Left hindlimb (tissue), 1 donor: ENCODE measurements around the gene FGGY.
"Not testable (repeated sequence)": the region's sequence is repeated elsewhere in the genome, so short reads cannot be mapped to it uniquely, and the experiment has no call there.

Source experiments
- DNase-seq: peaks from one replicate; pipeline ENCODE4 v3.0.0-alpha.2; 2018

FGGY gene

DNA sequence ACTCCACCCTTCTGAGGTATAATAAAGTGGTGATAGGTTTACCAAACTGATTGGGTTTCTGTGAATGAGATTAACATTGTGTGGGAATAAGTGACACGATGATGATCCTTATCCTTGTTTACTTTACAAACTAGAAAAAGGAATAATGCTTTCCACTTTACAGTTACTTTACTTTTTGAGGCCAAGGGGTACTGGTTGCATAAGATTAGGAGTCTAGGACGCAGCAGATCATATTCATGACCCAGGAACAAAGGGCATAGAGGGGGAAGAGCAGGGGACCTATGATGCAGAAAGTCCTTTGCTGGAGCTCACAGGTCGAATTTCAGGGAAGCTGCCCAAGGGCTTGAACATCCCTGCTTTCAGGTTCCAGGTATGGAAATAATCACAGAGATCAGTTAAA, 20.4 kb downstream of the FGGY start:
- DNase-seq, result no peak

DNA sequence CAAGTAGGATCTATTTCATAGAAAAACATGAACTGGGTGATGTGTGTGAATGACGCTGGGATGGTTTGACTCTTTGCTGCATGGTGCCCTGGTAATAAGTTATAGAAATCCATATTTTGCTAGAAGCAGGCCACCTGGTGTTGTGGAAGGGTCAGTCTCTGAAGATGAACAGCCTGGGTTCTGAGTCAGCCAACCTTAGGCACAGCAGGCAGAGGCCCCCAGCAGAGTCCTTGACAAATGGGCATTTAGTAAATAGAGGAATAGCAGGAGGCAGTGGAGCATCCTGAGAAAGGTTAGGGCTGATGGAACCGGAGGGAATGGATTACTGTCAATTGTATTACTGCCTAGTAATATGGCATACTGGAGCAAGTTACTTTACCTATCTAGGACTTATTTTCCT, 20.9 kb downstream of the FGGY start:
- no peak for DNase-seq

DNA sequence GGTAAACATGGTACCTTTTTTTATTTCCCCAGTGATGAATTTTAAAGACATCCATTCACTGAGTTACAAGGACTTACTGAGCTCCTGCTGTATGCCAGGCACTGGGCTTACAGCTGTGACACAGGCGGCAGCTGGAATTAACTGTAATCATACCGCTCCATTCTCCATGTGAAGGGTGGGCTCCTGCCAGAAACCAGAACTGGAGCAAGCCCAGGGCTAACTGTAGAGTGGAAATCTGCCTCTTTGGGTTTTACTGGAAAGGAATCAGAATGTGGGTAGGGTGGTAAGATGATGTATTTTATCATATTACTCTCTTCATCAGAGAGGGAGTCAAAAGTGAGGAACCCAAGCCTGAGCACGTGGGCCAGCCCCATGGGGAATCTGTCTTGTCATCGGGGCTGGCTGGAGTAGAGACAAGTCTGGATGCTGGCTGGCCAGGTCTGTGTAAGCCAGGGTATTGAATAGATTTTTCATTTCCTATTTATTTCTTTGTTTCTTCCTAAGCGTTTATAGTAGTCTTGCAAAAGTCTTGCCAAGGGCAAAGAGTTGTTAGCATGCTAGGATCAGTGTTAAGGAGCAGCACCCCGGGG, 21.5 kb downstream of the FGGY start:
- DNase-seq, result peak; percentile 61

DNA sequence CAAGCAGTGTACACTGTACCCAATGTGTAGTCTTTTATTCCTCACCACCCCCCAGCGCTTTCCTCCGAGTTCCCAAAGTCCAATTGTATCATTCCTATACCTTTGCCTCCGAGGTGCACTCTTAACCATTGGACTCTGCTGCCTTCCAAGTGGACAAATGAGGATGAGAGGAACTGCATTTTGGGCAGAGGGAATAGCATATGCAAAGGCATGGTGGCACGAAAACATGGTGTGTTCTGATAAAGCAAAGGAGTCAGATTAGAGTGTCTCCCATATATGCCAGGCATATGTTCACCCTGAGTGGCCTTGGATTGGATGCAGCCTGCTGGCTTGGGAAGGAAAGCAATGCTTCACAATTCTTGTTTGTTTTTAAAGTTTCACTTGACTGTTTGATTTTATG, 25.5 kb downstream of the FGGY start:
- DNase-seq, result no peak

DNA sequence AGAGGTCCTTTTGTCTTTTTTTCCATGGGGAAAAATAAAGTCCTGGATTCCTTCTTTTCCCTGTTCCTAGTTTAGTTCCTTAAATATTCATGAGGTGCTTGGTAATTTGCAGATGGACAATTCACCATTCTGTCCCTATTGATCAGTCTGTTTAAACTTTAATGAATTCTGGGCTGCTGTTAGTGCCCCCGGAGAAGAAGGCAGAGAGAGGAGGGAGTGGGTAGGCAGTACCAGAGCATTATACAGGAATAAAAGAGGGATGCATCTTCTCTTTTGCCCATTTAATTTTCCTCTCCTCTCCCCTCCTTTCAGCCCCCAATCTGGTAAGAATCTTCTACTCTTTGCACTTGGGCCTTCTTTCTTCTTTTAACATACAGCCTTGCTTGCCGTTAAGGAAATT, 25.9 kb downstream of the FGGY start:
- DNase-seq, result no peak

DNA sequence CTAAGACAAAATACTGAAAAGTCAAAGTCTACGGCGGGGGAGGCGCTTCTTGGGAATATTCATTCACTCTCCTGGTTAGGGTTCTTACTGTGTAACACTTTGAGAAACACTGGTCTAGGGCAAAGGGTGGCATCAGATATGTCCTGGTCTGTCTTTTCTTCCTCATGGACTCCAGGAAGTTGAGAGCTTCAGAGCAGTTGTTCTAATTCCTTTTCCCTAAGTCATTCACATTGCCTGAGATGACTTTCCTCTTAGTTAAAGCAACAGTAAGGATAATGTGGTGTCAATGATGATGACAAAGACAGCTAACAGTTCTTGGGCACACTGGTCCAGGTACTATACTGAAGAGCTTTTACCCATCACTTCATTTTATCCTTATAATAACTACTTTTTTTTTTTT, 27.0 kb downstream of the FGGY start:
- DNase-seq, result no peak

DNA sequence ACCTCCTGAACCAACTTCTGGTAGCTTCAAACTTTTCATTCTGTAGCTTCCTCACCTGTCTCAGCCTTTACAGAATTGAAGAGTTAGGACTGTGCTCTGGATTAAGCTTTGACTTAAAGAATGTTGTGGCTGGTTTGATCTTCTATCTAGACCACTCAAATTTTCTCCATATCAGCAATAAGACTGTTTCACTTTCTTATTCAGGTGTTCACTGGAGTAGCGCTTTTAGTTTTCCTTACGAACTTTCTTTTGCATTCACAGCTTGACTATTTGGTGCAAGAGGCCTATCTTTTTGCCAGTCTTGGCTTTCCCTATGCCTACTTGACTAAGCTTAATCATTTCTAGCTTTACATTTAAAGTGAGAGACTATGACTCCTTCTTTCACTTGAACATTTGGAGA, 31.5 kb downstream of the FGGY start:
- DNase-seq, result no peak

DNA sequence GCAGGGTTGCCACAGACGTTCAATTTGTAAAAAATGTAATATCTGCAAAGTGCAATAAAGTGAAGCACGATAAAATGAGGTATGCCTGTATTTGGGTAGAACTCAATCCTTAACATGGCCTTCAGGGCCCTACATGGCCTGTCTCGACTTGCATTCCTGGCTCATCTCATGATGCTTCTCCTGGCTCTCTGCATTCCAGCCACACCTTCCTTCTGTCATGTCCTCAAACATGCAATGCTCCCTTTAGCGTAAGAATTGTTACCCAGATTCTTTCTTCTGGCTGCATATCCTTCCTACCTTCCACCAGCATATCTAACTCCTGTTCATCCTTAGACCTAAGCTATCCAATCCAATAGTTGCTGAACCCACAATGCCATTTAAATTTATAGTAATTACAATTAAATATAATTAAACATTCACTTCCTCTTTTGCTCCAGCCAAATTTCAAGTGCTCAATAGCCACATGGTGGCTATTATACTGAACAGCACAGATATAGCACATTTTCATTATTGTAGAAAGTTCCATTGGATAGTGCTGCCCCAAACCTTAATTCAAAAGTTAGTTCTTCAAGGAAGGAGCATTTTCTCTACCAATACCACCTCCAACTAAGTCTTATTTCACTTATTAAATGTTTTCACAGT, 32.6 kb downstream of the FGGY start:
- no peak for DNase-seq

DNA sequence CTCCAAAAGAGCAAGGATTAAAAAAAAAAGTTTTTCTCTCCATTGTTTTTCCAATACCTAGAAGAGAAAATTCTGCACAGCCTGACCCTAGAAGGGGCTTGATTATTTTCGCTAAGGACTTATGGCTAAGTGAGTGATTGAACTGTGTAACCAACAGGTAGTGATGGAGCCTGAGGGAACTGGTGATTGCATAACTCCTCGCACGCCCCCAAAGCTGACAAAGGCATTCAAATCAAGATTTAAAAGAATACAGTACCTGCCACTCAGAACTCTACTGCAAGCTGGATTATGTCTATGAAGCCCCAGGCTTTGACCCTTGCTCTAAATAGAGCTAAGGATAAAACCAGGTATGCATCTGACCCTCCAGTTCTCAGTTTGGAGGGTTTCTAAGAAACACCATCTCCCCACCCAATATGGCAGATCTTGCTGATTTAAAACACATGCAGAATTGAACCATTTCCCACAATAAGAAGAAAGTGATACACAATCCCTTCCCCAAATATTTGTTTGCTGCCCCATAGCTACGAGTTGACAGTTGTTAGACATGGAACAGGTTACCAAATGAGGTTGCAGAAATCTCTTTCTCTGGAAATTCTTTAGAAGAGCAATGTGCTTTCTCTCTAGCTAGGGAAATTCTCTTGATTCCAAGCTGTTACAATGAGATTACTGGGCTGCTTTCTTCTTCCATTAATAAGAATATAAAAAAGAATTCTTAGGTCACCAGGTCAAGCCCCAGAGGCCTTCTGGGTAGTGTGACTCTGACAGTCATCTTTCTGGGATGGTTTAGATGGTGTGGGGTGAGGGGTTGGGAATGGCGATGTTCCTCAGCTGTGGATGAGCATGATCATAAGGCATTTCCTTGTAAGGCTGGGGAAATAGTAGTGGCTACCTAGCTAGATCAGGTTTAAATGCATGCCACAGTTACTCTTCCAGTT, 35.1 kb downstream of the FGGY start:
- DNase-seq, result no peak

DNA sequence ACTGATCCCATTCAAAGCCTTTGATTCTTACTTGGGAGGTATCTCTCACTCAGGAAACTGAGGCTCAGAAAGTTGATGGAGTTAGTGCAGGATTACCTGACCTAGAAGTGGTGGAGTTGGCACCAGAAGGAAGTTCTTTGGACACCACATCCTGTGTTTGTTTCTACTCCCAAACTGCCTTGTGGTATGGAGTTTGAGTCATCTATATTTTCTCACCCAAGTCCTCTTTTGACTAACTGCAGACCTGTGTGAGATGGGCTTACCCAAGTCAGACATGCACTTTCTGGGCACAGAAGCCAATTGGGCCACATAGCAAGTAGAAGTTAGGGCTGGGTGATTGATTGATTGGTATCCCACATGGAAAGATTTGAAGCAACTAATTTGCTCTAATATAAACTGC, 36.1 kb downstream of the FGGY start:
- DNase-seq, result no peak

DNA sequence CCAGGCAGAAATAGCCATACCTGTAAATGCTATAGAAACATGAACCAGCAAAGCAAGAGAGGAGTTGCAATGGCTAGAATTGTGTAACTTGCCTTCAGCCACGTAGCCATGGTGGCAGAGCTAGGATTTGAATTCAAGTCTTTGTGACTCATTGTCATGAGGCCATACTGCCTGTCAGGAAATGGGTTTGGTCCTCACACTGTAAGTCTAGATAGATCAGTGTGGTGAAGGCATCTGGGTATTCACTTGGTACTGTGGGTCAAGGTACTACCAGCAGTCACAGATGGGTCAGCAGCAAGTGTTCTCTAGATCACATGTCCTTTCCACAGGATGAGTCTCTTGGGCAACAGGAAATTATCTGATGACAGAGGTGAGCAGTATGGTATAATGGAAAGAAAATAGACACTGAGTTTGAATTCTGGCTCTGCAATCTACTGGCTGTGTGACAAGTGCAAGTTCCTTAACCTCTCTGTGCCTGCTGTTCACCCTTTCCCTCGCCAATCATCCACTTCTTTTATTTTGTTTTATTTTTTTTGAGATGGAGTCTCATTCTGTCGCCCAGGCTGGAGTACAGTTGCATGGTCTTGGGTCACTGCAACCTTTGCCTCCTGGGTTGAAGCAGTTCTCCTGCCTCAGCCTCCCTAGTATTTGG, 36.9 kb downstream of the FGGY start:
- no peak for DNase-seq

DNA sequence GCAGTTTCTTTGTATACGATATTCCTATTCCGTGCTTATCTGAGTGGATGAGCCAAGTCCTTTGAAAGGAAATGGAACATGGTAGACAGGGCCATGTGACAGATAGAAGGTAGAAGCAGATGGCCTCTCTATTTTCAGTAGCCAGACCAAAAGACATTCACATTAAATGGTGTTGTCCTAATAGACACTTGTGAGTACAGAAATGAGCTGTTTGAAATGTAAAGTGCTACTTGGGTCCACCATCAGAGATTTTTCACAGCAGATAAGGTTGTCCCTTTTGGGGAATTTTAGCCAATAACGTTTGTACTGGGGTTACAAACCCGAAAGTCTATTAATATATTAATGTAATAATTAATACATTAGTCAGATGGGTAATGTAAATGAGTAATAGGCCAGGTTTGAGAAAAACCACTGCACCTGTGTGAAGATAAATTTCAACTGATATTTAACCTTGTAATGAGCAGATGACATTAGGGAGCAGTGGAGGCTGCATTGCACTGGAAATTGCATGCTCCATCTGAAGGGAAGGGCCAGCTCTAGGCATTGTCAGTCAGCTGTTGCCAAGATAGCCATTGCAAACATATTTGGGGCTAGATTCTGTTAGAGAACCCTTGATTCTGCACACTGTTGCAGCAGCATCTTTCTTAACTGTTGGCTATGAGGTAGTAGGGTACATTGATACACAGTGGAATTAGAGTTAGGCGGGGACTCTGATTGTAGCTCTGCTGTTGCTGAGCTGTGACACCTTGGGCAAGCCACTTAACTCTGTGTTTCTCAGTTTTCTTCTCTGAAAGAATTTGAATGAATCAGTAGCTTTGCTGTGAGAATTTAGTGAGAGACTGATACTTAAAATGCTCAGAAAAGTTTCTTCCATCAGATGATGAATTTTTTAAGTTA, 43.8 kb downstream of the FGGY start:
- DNase-seq, result no peak

DNA sequence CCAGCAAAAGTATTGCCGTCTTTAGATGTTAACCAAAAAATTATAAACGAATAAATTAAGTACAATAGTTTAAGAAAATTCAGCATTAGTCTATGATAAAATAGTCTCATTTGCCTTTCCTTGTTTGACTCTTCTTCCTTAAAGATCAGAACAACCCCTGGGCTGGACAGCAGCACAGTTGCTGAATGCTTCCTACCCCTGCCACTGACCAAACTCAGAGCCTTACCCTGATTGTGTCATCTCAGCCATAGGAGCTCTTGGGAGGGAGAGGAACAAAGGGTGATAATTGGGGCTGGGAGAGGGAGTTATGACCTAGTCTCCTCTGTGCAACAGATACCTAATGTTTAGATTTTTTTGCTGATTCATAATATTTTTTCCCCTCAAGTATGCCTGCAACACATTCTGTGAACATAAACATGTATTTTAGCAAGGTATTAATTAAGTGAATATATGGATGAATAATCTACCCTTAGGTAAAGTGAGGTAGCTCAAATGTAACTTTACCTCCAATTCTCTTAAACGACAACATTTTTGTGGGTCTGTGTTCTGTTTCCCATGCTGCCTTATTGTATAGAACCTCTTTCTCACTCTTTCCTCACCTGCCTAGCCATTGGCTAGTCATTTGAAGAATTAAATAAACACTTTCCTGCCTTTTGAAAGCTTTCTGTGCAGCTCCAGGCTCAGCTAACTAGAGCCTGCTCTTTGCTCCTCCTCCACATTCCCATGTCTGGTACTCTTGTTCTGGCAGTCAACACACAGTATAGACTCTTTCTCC, 46.1 kb downstream of the FGGY start:
- DNase-seq, result no peak

DNA sequence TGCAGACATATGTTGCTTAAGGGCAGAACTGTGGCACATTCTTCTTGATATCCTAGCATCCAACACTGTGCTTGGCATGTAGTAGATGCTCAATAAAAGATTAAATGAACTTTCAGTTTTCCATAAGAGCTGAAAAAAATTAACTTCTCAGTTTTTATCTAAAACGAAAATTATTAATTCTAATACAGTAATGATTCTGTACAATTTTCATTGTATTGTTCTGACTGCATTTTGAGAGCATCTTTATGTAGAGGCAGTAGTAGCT, 46.6 kb downstream of the FGGY start:
- no peak for DNase-seq

DNA sequence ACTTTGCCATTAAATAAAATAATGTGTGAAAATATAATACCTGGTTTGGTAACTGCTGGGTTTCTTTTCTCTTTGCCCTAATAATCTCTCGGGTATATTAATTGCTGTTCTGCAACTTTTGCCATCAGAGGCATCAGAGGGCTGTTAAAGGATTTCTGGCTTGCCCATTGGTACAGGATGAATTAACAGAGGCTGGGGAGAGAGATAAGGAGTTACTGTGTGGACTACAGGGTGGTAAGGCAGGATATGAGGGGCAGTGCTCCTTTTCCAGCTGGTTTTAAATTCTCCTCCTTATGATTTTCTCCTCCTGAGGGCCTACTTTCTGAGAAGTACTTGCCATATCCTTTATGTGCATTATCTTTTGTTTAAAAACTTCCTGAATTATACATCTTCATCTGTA, 48.3 kb downstream of the FGGY start:
- no peak for DNase-seq

DNA sequence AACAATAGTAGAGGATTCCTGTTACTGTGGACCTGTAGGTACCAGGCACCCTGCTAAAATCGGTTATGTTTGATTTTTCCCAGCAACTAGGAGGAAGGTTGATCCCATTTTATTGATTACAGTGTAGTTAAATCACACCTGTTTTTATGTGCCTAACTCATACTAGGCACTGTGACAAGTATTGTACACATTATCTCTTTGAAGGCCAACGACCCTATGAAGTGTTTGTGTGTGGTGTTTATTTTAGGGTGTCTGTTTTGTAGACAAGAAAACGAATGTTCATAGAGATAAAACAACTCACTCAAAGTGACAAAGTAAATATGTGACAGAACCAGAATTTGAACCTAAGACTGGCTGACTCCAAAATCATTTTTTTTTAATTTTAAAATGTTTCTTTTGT, 49.5 kb downstream of the FGGY start:
- DNase-seq, result no peak

DNA sequence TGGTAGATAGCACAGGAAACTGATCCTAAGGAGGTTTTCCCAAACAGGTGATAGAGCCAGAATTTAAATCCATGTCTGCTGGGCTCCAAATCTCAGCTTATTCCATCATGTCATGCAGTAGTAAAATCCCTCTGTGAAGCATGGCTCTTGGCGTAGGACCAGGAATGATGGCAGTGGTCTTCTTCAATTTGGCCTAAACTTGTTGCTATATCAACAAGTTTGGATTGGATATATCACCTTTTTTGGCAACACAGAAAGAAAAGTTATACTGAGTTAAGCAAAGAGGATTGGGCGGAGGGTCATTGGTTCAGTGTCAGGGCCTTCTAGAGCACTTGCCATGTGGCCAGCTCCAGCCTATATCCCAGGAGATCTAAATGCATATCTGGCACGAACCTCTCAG, 52.2 kb downstream of the FGGY start:
- DNase-seq, result no peak

DNA sequence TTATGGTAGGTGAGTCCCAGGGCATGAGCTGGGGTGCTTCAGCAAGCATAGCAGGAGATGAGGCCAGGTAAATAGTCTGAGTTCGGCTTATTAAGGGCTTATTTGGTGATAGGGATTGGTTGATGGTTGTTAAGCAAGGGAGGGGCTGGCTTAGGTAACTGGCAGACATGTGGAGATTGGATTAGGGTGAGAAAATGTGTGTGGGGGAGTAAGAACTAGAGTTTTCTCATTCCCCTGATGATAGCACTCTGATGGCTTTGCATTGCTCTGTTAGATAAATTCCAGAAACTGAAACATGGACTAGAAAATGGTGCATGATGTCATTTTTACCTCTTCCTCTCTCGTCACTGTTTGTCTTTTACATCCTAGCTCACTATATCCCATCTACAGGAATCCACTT, 53.6 kb downstream of the FGGY start:
- DNase-seq, result no peak

DNA sequence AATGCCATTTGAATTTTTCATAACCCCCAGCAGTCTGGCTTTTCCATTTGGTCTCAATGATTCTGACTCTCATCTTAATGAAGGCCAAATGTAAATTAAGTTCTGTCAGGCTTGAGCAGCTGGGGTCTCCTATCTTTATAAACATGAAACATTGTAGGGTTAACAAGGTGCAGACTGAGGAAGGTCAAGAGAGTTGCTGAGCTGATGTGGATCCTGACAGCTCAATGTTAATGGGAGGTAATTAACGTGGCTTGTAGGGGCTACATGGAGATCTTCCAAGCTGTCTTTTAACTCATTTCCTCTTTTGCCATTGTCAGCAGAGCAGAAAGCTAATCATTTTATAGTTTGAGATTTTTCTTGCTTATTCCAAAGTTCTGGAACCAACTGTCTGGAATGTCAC, 55.2 kb downstream of the FGGY start:
- no peak for DNase-seq

DNA sequence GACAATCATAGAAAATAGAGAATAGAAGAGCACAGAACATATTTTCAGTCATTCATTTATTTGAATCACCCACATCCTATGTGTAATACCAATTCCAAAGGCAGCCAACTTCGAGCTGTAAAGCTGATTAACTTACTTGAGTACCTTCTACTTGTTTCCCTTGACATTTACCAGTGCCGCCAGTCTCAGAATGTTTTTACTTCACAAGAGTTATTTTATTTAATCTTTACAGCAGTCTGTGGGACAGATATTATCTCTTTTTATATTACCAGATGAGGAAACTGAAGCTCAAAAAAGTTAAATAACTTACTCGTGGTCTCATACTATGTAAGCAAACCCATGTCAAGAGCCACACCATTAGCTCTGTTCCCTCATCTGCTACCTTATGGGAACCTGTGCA, 56.6 kb downstream of the FGGY start:
- DNase-seq, result no peak

DNA sequence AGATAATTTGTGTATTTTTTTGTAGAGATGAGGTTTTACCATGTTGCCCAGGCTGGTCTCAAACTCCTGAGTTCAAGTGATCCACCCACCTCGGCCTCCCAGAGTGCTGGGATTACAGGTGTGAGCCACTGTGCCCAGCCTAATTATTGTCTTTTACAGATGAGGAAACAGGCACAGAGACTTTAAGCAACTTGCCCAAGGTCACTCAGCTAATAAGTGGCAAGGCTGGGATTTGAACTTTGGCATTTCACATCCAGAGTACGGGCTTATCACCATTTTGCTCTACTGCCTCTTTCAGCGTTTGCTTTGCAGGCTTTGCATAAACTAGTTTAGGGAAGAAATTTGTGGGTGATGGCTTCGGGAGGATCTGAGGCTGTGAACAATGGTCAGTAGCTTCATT, 57.3 kb downstream of the FGGY start:
- DNase-seq, result not testable (repeated sequence)

DNA sequence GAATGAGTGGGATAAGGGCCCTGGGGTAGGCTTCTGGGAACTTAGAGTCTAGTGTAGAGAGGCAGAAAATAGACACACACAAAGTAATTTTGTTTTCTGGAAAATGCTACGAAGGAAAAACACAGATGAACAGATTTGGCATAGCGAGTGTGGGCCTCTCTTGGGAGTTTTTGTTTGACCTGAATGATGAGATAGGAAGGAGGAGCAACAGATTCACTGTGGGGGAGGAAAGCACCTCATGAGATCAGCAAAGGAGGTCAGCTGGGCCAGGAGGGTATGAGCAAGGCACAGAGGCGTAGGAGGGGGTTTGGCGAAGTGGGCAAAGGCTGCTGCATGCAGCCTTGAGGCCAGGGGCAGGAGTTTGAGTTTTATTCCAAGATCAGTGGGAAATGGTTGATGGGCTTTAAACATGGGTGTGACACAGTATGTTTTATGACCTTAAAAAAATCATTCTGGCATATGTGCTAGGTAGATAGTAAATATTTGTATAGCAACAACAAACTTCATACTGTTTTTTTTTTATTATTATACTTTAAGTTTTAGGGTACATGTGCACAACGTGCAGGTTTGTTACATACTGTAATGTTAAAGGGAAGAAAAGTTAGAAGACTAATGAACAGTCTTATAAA, 57.9 kb downstream of the FGGY start:
- no peak for DNase-seq
